GM12801 (cell line): Measurements from ENCODE around the gene CARD10.
A peak's percentile ranks its signal among the peaks of the same experiment; 100 is the strongest.

Source experiments
- TF ChIP-seq, protein P1 (sequence below): IDR thresholded peaks from one replicate; pipeline ENCODE4 v1.5.1; 2011; ENCODE audit warnings: control low read depth; ENCODE audit not compliant: insufficient read length; ENCODE audit errors: extremely low read depth

Gene CARD10, protein sequence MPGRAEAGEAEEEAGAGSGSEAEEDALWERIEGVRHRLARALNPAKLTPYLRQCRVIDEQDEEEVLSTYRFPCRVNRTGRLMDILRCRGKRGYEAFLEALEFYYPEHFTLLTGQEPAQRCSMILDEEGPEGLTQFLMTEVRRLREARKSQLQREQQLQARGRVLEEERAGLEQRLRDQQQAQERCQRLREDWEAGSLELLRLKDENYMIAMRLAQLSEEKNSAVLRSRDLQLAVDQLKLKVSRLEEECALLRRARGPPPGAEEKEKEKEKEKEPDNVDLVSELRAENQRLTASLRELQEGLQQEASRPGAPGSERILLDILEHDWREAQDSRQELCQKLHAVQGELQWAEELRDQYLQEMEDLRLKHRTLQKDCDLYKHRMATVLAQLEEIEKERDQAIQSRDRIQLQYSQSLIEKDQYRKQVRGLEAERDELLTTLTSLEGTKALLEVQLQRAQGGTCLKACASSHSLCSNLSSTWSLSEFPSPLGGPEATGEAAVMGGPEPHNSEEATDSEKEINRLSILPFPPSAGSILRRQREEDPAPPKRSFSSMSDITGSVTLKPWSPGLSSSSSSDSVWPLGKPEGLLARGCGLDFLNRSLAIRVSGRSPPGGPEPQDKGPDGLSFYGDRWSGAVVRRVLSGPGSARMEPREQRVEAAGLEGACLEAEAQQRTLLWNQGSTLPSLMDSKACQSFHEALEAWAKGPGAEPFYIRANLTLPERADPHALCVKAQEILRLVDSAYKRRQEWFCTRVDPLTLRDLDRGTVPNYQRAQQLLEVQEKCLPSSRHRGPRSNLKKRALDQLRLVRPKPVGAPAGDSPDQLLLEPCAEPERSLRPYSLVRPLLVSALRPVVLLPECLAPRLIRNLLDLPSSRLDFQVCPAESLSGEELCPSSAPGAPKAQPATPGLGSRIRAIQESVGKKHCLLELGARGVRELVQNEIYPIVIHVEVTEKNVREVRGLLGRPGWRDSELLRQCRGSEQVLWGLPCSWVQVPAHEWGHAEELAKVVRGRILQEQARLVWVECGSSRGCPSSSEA

DNA sequence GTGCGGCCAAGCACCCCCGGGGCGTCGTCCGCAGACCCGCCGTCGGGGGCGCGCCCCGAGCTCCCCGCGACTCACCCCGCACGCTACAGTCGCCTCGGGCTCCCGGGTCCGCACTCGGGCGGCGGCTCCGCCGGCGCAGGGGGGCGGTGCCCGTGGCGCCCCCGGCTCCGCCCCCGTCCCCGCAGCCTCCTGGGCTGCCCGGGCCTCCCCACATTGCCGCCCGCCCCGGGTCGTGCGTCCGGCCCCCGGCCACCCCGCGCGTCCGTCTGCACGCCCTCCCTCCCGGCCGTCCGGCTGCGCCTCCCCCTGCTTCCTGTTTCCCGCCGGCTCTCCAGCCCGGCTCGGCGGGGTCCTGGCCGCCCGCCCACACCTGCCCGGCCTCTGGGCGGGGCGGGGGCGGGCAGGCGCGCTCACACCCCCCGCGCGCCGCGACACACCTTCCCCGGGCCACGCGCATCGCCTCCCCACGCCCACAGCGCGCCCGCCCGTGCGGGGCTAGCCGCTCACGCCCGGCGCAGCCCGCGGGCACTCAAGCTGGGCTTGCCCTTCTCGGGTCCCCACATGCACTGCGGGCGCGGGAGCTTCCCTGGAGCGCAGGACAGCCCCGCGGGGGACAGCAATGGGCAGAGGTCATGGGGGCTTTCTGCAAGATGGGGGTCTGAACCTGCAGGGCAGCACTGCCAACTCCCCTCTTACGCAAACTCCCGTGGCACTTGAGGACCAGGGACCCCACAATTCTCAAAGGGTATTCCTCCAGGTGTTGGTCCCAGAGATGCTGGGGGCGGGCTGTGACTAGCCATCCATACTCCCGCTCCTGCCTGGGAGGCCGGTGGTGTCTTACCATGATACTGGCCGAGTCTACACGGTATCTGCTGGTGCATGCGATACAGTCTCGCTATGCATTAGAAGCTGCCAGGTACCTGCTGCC is at the start of gene CARD10:
TSS of gene CARD10 (minus strand) at position 148 of the 928 bp plus-strand sequence. CDS start 215 bp downstream, outside the sequence.
- TF ChIP-seq, protein P1, sequence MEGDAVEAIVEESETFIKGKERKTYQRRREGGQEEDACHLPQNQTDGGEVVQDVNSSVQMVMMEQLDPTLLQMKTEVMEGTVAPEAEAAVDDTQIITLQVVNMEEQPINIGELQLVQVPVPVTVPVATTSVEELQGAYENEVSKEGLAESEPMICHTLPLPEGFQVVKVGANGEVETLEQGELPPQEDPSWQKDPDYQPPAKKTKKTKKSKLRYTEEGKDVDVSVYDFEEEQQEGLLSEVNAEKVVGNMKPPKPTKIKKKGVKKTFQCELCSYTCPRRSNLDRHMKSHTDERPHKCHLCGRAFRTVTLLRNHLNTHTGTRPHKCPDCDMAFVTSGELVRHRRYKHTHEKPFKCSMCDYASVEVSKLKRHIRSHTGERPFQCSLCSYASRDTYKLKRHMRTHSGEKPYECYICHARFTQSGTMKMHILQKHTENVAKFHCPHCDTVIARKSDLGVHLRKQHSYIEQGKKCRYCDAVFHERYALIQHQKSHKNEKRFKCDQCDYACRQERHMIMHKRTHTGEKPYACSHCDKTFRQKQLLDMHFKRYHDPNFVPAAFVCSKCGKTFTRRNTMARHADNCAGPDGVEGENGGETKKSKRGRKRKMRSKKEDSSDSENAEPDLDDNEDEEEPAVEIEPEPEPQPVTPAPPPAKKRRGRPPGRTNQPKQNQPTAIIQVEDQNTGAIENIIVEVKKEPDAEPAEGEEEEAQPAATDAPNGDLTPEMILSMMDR, result no peak

DNA sequence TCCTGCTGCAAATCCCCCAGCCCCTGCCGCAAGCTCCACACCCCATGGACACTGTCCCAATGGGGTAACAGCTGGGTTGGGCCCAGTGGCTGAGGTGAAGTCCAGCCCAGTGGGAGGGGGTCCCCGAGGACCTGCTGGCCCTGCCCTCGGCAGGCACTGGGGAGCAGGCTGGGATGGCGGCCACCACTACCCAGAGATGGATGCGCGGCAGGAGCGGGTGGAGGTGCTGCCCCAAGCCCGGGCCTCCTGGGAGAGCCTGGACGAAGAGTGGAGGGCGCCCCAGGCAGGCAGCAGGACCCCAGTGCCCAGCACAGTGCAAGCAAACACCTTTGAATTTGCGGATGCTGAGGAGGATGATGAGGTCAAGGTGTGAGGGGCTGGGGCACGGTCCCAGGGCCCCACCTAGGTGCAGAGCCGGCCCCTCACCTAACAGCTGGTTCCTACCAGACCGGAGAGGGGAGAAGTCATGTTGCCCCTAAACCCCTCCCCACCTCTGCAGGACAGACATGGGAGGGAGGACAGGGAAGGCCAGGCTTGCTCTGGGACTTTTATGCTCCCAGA is 49.3 kb upstream of the CARD10 start:
- TF ChIP-seq, protein P1, result no peak

DNA sequence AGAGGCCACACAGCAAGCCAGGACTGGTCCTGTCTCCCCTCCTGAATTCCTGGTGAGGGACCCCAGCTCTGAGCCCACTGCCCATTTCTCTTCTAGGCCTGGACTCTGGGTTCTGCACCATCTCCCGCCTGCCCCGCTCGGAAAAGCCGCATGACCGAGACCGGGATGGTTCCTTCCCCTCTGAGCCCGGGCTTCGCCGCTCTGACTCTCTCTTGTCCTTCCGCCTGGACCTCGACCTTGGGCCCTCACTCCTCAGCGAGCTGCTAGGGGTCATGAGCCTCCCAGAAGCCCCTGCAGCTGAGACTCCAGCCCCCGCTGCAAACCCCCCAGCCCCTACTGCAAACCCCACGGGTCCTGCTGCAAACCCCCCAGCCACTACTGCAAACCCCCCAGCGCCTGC is 48.8 kb upstream of the CARD10 start:
- TF ChIP-seq, protein P1, result no peak

DNA sequence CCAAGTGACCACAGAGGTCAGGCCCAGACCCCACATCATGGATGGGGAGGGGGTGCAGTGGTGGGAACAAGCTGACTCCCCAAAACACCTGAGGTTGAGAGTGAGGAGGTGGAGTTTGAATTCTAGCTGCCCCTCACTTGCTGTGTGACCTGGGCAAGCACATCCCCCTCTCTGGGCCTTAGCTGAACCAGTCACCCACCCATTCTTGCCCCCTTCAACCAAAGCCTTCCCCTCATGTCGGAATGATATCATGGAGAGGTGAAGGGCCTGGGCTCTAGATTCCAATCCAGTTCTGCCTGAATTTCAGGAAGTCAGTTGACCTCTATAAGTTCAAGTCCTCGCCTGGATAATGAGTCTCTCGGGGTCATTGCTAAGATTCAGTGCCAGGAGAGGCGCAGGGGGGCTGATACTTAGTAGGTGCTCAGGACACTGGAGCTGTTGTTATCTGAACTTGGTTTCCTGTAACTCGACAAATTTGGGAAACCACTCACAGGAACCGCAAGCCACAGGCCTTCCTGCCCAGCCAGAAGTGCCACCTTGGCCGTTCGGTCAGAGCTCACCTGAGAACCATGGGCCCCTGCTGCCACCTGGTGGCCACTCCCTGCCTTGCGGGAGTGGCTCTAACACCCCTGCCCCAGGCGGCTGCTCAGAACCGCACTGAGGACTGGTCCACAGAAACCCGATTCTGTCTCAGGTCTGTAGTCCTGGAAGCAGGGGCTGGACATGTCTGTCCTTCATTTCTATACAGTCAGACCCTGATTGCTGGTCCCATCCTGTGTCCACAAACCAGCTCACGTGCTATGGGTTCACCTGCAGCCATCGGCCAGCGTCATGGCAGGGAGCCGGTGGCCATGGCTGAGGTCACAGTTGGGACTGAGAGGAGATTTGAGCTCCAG is 47.9 kb upstream of the CARD10 start:
- TF ChIP-seq, protein P1, result peak; percentile 56

DNA sequence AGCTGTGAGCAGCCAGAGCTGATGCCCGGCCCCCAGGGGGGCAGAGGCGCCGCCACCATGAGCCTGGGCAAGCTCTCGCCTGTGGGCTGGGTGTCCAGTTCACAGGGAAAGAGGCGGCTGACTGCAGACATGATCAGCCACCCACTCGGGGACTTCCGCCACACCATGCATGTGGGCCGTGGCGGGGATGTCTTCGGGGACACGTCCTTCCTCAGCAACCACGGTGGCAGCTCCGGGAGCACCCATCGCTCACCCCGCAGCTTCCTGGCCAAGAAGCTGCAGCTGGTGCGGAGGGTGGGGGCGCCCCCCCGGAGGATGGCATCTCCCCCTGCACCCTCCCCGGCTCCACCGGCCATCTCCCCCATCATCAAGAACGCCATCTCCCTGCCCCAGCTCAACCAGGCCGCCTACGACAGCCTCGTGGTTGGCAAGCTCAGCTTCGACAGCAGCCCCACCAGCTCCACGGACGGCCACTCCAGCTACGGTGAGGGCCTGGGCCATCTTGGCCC is 47.2 kb upstream of the CARD10 start:
- TF ChIP-seq, protein P1, result no peak

DNA sequence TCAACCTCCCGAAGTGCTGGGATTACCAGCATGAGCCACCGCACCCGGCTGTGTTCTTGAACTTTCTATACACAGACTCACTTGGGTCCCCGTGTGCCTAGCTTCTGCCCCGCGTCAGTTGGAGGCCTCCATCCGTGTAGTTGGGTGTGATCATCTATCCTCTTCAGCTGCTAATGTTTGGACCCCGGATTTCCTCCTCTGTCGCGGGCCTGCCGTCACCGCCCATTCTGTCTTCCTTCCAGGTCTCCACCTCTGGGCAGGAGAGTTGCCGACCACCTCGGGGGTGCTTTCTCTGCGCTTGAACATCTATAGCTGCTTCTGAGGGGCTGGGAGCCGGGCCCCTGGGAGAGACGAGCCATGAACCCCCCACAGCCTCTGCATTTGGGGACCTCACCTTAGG is 46.6 kb upstream of the CARD10 start:
- TF ChIP-seq, protein P1, result no peak
